Adipose tissue (tissue), 3 donors: Measurements from ENCODE around the gene TTC23. TPM values are rescaled to one million over a fixed set of nuclear protein-coding genes. Genes with fewer than 3 reads are reported as not detected.
"Not testable (repeated sequence)": the region's sequence is repeated elsewhere in the genome, so short reads cannot be mapped to it uniquely, and the experiment has no call there.

Experiments
- H3K27ac ChIP-seq: one replicate; pipeline ENCODE4 v1.5.1; 2013; ENCODE audit warnings: low read depth, low read length
- WGBS, 3 donors: extraction: QIAGEN DNeasy Blood & Tissue Kit; methylation state at CpG; one replicate each; pipeline ENCODE4 v1.1.7; 2013; 5-methylcytosine and 5-hydroxymethylcytosine counted together
- polyA plus RNA-seq, 3 donors: library from polyadenylated mRNA; stranded (reverse); fragments of 200-250 nt; gene quantifications; one replicate each; pipeline ENCODE4 v1.2.3, GENCODE V29; 2013
- donor health status: healthy with polysubstance abuse.
- donor health status: Bipolar disorder and iron deficiency.
- donor health status: healthy.

Gene TTC23
- polyA plus RNA-seq, 3 donors: 6.2 to 9.7 (median 8.8) TPM

GRCh38 chr15:99117563-99118257 lies 131.7 kb downstream of the TTC23 start:
- 86 to 91% (median 87%) methylated on average over 20 of the region's 20 CpGs for WGBS, 3 donors
- H3K27ac ChIP-seq: no peak overlapping the region

- H3K27ac ChIP-seq: no peak overlapping the region
- WGBS, 3 donors: 89 to 92% (median 92%) methylated on average over 8 of the region's 8 CpGs
Measured at GRCh38 chr15:99117111-99117510, 132.3 kb downstream of the TTC23 start.

GRCh38 chr15:99115300-99116215 lies 133.8 kb downstream of the TTC23 start:
- H3K27ac ChIP-seq: no peak overlapping the region
- 77 to 90% (median 89%) methylated on average over 11 of the region's 11 CpGs for WGBS, 3 donors

- H3K27ac ChIP-seq: no peak overlapping the region
- WGBS, 3 donors: 75 to 84% (median 77%) methylated on average over 12 of the region's 12 CpGs
Measured at GRCh38 chr15:99114511-99115299, 134.7 kb downstream of the TTC23 start.

- H3K27ac ChIP-seq: no peak overlapping the region
- WGBS, 3 donors: 89 to 93% (median 90%) methylated on average over 13 of the region's 13 CpGs
Measured at GRCh38 chr15:99113547-99114271, 135.7 kb downstream of the TTC23 start.

GRCh38 chr15:99111641-99112040 lies 137.7 kb downstream of the TTC23 start:
- 86 to 92% (median 90%) methylated on average over 8 of the region's 8 CpGs for WGBS, 3 donors
- H3K27ac ChIP-seq: not testable (repeated sequence)

- no peak overlapping the region for H3K27ac ChIP-seq
- 55 to 74% (median 57%) methylated on average over 8 of the region's 8 CpGs for WGBS, 3 donors
Measured at GRCh38 chr15:99110581-99111320, 138.6 kb downstream of the TTC23 start.

GRCh38 chr15:99110093-99110492 lies 139.3 kb downstream of the TTC23 start:
- WGBS, 3 donors: 90 to 92% (median 90%) methylated on average over 12 of the region's 12 CpGs
- no peak overlapping the region for H3K27ac ChIP-seq

- no peak overlapping the region for H3K27ac ChIP-seq
- 88 to 90% (median 89%) methylated on average over 10 of the region's 10 CpGs for WGBS, 3 donors
Measured at GRCh38 chr15:99109555-99110021, 139.8 kb downstream of the TTC23 start.

GRCh38 chr15:99108993-99109392 lies 140.4 kb downstream of the TTC23 start:
- WGBS, 3 donors: 94 to 96% (median 94%) methylated on average over 5 of the region's 5 CpGs
- no peak overlapping the region for H3K27ac ChIP-seq

- WGBS, 3 donors: 36 to 47% (median 38%) methylated on average over 15 of the region's 15 CpGs
- no peak overlapping the region for H3K27ac ChIP-seq
Measured at GRCh38 chr15:99106417-99107220, 142.8 kb downstream of the TTC23 start.

- 1 to 2% (median 1%) methylated on average over 95 to 116 of the region's 116 CpGs for WGBS, 3 donors
Measured at GRCh38 chr15:99105514-99106341, 143.7 kb downstream of the TTC23 start.

GRCh38 chr15:99104788-99105513 lies 144.4 kb downstream of the TTC23 start, which contains the start of gene SYNM:
TSS of gene SYNM (plus strand) at chr15:99105080. CDS start at chr15:99105200, 120 bp downstream.
- H3K27ac ChIP-seq: no peak within 1 kb of the TSS
- 1 to 2% (median 2%) methylated on average over 81 to 91 of the region's 91 CpGs for WGBS, 3 donors

More at GRCh38 chr15:99105514-99106341, 143.7 kb downstream of the TTC23 start:
- H3K27ac ChIP-seq: no peak overlapping the region

- WGBS, 3 donors: 77 to 83% (median 81%) methylated on average over 2 of the region's 2 CpGs
- no peak overlapping the region for H3K27ac ChIP-seq
Measured at GRCh38 chr15:99103279-99103678, 146.1 kb downstream of the TTC23 start.
